OCI-LY3 (cell line): ENCODE results near the gene ZCCHC14.

ENCODE experiments used
- CTCF ChIP-seq: fragments of 200-600, 300-600 bp; sonication (generic); IDR thresholded peaks from 2 replicates; pipeline ENCODE4 v1.5.1; 2014; ENCODE audit warnings: antibody characterized with exemption, low read length, low read depth
- EZH2phosphoT487 ChIP-seq: fragments of 200-600 bp; shearing (Covaris generic); IDR thresholded peaks from 2 replicates; pipeline ENCODE4 v1.6.1; 2018; ENCODE audit warnings: antibody characterized with exemption, mixed run types, low read depth

- TF ChIP-seq CTCF, result no peak
- TF ChIP-seq EZH2phosphoT487, result no peak
Measured at GRCh38 chr16:87469169-87469568, 23.7 kb downstream of the ZCCHC14 start.
